ENCODE data around the gene RND3. TPM values are rescaled to one million over a fixed set of nuclear protein-coding genes. Genes with fewer than 3 reads are reported as not detected.

The RND3 gene
- total RNA-seq, 1 donor from 2014 or later, result 54.3 TPM

DNA sequence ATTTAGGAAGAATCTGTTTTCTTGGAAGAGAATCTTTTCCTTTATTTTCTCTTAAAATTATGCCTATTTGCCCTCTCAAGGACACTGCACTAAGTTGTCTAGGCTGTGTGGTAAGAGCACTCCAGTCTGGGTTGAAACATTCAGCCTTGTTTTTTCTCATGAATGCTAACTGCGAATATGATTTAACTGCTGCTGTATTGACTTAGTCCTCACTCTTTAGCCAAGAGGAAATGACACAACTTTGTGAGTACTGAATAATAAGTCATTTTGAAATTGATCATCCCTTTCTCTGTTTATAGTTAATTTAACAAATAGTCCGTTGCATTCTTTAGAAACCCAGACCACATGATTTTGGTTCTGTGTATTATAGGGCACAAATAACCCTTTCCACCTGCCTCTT, 4.5 kb upstream of the RND3 start:
- H3K9me3 Mint-ChIP-seq, result no peaks in the 10 kb centered on the region
- no peaks in the 10 kb centered on the region for H3K4me1 Mint-ChIP-seq
- H3K27ac Mint-ChIP-seq (ENCODE audit: unreplicated experiment), result no peak overlapping the region
- no peak overlapping the region for H3K4me3 Mint-ChIP-seq
- no peaks in the 10 kb centered on the region for H3K27me3 Mint-ChIP-seq (ENCODE audit: low read depth)
- H3K36me3 Mint-ChIP-seq (ENCODE audit: low read depth), result no peaks in the 10 kb centered on the region
- TF ChIP-seq, protein P1, sequence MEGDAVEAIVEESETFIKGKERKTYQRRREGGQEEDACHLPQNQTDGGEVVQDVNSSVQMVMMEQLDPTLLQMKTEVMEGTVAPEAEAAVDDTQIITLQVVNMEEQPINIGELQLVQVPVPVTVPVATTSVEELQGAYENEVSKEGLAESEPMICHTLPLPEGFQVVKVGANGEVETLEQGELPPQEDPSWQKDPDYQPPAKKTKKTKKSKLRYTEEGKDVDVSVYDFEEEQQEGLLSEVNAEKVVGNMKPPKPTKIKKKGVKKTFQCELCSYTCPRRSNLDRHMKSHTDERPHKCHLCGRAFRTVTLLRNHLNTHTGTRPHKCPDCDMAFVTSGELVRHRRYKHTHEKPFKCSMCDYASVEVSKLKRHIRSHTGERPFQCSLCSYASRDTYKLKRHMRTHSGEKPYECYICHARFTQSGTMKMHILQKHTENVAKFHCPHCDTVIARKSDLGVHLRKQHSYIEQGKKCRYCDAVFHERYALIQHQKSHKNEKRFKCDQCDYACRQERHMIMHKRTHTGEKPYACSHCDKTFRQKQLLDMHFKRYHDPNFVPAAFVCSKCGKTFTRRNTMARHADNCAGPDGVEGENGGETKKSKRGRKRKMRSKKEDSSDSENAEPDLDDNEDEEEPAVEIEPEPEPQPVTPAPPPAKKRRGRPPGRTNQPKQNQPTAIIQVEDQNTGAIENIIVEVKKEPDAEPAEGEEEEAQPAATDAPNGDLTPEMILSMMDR (conservative IDR thresholded peaks at IDR 0.05), result no peak
- no peak for DNase-seq (ENCODE audit: low read depth, low spot score)

DNA sequence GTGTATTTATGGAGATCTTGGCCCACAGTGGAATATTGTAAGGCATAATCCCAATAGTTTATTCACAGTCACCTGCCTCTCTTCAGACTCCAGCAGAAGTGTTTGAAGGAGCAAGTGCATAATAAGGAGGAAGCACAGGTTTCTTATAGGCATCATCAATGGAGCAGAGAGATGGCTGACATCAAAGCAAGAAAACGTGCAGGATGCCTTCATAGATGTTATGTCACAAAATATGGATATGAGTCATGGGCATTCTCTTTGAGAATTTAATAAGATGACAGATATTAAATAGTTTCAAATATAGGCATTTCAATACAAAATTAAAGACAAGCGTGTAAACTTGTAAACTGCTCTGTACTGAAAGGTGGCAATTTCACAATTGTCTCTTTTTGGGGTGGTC, 4.0 kb upstream of the RND3 start:
- DNase-seq (ENCODE audit: low read depth, low spot score), result no peak
- TF ChIP-seq, protein P1 (conservative IDR thresholded peaks at IDR 0.05), result no peak
- Mint-ChIP-seq H3K27ac (ENCODE audit: unreplicated experiment) (no peak overlapping the region), H3K4me1 (no peaks in the 10 kb centered on the region), H3K27me3 (ENCODE audit: low read depth) (peaks cover 3% of the 10 kb centered on the region), H3K9me3 (no peaks in the 10 kb centered on the region), H3K36me3 (ENCODE audit: low read depth) (no peaks in the 10 kb centered on the region), H3K4me3 (no peak overlapping the region)

DNA sequence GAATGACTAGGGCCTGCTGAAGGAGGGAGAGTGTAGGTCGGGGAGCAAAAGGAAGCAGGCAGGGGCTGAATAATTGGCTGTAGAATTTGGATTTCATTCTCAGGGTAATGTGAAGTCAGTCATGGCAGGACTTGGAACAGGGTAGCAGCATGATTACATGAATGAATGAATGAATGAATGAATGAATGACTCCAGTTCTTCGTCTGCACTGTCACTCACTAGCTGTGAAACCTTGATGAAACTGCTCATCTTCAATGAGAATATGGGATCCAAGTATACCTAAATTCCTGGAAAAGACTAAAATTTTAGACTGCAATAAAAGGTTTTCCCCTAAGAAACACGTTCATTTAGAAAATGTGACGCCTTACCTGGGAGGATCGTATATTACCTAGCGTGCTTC, 3.0 kb upstream of the RND3 start:
- Mint-ChIP-seq H3K27me3 (ENCODE audit: low read depth) (peaks cover 3% of the 10 kb centered on the region), H3K36me3 (ENCODE audit: low read depth) (no peaks in the 10 kb centered on the region), H3K4me3 (no peak overlapping the region), H3K9me3 (no peaks in the 10 kb centered on the region), H3K27ac (ENCODE audit: unreplicated experiment) (no peak overlapping the region), H3K4me1 (no peaks in the 10 kb centered on the region)
- TF ChIP-seq, protein P1 (conservative IDR thresholded peaks at IDR 0.05), result no peak
- DNase-seq (ENCODE audit: low read depth, low spot score), result no peak

DNA sequence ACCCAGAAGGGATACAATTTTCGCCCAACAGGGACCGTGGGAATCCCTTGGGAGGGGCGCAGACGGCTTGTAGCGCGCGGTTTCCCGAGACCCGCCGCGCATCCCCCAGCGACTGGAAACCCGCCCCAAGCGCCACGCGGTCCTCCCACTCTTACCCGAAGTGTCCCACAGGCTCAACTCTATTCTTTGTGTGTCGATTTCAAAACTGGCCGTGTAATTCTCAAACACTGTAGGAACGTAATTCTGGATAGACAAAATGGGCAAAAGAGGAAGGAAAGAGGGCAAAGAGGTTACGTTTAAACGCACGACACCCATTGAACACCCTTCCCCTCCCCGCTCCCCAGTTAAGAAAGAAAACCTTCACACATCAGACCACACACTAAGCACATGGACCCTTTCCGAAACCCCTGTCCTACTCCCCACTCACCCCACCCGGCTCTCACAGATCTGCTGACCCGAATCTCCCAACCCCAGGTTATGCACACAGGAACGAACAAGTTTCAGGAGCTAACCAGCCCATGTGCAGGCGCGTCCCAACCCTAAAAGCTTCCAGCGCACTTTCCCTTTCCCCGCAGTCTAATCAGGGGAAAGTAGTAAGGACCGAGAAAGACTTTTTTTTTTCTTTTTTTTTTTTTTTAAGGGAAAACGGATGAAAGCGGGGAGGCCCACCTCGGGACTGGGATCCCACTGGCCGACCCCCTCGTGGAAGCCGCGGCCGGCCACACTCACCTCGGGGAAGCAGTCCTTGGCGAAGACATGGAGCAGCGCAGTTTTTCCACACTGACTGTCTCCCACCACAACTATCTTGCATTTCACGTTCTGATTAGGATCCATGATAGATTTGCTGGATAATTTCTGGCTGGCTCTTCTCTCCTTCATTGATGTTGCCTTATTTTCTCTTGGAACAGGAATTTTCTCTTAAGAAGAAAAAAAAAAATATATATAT, 655 bp downstream of the RND3 start:
- peaks cover 27% of the 10 kb centered on the region for H3K4me1 Mint-ChIP-seq
- TF ChIP-seq, protein P1 (conservative IDR thresholded peaks at IDR 0.05), result no peak
- peaks cover 5% of the 10 kb centered on the region for H3K36me3 Mint-ChIP-seq (ENCODE audit: low read depth)
- peak overlapping the region; percentile 98 for H3K27ac Mint-ChIP-seq (ENCODE audit: unreplicated experiment)
- DNase-seq (ENCODE audit: low read depth, low spot score), result peak; percentile 17
- peak overlapping the region; percentile 100 for H3K4me3 Mint-ChIP-seq
- no peaks in the 10 kb centered on the region for H3K9me3 Mint-ChIP-seq
- H3K27me3 Mint-ChIP-seq (ENCODE audit: low read depth), result peaks cover 3% of the 10 kb centered on the region

DNA sequence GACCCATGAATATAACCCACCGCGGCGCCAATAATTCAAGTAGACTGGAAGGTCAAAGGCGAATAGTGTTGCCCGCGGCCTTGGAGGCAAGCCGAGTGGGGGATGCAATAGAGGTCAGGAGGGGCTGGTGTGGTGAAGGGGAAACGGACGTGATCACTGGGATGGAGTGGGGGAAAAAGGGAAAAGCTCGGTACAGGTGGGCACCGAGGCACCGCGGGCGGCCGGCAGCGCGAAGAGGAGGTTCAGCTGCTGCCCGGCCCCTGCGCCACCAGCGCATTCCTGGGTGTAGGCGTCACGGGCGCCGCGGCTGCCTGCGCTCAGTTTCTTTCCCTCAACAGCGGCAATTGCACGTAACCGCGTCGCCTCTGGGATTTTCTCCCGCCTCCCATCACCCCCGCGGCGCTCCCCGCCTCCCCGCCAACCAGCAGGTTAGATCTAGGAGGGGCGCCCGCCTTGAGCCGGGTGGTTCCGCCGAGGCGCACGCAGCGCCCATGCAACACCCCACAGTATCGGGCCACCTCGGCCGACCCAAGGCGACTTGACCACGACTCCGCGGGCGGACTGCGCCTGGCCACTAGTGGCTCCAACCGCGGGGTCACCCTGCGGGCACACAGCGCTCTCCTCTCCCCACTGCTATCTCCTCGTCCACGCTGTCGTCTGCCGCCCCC, 1.5 kb downstream of the RND3 start:
- Mint-ChIP-seq H3K27ac (ENCODE audit: unreplicated experiment) (peak overlapping the region; percentile 98), H3K9me3 (no peaks in the 10 kb centered on the region), H3K4me1 (peaks cover 34% of the 10 kb centered on the region), H3K27me3 (ENCODE audit: low read depth) (peaks cover 3% of the 10 kb centered on the region), H3K36me3 (ENCODE audit: low read depth) (peaks cover 5% of the 10 kb centered on the region), H3K4me3 (peak overlapping the region; percentile 100)
- DNase-seq (ENCODE audit: low read depth, low spot score), result peak; percentile 51
- TF ChIP-seq, protein P1 (conservative IDR thresholded peaks at IDR 0.05), result peak; percentile 25

Data from neural crest cell (in vitro differentiated cells).